ENCODE results near the gene BTBD6. TPM values are rescaled to one million over a fixed set of nuclear protein-coding genes. Genes with fewer than 3 reads are reported as not detected.

Gene BTBD6
- total and polyA plus RNA-seq, 2 of the 8 experiments (the other 6 are each of a cell fraction or from before 2014, with no cell fraction given): 10.1 to 10.2 TPM

DNA sequence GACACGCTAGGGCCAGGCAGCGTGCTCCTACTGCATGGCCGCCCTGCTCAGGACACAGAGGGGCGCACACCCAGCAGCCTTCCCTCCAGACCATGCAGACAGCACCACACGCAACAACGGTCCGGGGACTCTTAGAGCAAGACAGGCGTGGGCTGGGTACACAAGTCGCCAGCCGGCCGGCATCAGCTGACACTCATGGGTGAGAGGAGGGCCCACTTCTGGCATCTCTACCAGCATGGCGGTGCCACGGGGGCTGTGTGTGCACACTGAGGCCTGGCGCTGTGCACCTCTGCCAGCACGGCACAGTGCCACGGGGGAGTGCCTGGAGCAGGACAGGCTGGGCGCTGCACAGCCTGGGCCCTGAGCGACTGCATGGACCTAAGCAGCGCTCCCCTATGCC, 6.7 kb upstream of the BTBD6 start (continued):
- TF ChIP-seq, protein P1, sequence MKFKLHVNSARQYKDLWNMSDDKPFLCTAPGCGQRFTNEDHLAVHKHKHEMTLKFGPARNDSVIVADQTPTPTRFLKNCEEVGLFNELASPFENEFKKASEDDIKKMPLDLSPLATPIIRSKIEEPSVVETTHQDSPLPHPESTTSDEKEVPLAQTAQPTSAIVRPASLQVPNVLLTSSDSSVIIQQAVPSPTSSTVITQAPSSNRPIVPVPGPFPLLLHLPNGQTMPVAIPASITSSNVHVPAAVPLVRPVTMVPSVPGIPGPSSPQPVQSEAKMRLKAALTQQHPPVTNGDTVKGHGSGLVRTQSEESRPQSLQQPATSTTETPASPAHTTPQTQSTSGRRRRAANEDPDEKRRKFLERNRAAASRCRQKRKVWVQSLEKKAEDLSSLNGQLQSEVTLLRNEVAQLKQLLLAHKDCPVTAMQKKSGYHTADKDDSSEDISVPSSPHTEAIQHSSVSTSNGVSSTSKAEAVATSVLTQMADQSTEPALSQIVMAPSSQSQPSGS (IDR thresholded peaks at IDR 0.05; ENCODE audit: low read length): no peak
- TF ChIP-seq MAFK (IDR thresholded peaks at IDR 0.05; ENCODE audit: low read depth, low read length) (no peak), TBP (IDR thresholded peaks at IDR 0.05; ENCODE audit: low read depth, low read length) (no peak), CBX5 (IDR thresholded peaks at IDR 0.05; ENCODE audit: low read depth, low read length) (no peak), YY1 (IDR thresholded peaks at IDR 0.05; ENCODE audit: low read depth, low read length) (no peak), TCF12 (IDR thresholded peaks at IDR 0.05; ENCODE audit: low read depth, low read length) (no peak), SUZ12 (IDR thresholded peaks at IDR 0.05; ENCODE audit: low read length) (no peak), ZNF274 (IDR thresholded peaks at IDR 0.05; ENCODE audit: borderline replicate concordance, extremely low read depth, low read length) (no peak), GABPA (IDR thresholded peaks at IDR 0.05; ENCODE audit: borderline replicate concordance, insufficient read depth, low read length) (no peak), KDM1A (IDR thresholded peaks at IDR 0.05; ENCODE audit: borderline replicate concordance, low read length) (no peak)
- TF ChIP-seq, protein P2, sequence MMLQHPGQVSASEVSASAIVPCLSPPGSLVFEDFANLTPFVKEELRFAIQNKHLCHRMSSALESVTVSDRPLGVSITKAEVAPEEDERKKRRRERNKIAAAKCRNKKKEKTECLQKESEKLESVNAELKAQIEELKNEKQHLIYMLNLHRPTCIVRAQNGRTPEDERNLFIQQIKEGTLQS (IDR thresholded peaks at IDR 0.05; ENCODE audit: insufficient read depth, low read depth, low read length): no peak

Measured in H1 (cell line).